OCI-LY1 (cell line): ENCODE results near the gene FGD1.

Source experiments
- EZH2 ChIP-seq: fragments of 200-600 bp; sonication (generic), shearing (Covaris generic); IDR thresholded peaks from 2 replicates; pipeline ENCODE4 v1.8.0; 2017; ENCODE audit warnings: borderline replicate concordance, mixed run types, mild to moderate bottlenecking, antibody characterized with exemption, low read length, moderate library complexity, mixed read lengths
- TF ChIP-seq, protein P1 (sequence below): fragments of 200-600 bp; sonication (generic), shearing (Covaris generic); IDR thresholded peaks from 2 replicates; pipeline ENCODE4 v1.5.1; 2017; ENCODE audit warnings: mild to moderate bottlenecking, antibody characterized with exemption, low read length, moderate library complexity, mixed read lengths

DNA sequence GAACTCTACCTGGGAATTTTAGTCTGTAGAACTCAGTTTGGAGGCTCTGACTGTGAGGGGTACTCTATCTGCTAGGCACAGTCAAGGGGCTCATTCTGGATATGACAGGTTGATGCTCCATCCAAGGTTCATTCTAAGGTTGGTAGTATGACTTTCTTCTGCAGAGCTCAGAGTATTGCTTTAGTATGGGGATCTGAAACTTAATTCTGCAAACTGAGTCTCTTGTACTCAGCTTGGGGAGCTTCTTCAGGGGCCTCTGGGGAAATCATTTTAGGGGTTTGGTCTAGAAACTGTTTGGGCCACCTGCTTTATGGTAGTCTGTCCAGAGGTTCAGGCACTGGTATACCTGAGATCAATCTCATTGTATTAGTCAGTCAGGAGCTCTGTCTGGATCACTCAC lies 65.5 kb downstream of the FGD1 start:
- no peak for TF ChIP-seq EZH2
- TF ChIP-seq, protein P1, sequence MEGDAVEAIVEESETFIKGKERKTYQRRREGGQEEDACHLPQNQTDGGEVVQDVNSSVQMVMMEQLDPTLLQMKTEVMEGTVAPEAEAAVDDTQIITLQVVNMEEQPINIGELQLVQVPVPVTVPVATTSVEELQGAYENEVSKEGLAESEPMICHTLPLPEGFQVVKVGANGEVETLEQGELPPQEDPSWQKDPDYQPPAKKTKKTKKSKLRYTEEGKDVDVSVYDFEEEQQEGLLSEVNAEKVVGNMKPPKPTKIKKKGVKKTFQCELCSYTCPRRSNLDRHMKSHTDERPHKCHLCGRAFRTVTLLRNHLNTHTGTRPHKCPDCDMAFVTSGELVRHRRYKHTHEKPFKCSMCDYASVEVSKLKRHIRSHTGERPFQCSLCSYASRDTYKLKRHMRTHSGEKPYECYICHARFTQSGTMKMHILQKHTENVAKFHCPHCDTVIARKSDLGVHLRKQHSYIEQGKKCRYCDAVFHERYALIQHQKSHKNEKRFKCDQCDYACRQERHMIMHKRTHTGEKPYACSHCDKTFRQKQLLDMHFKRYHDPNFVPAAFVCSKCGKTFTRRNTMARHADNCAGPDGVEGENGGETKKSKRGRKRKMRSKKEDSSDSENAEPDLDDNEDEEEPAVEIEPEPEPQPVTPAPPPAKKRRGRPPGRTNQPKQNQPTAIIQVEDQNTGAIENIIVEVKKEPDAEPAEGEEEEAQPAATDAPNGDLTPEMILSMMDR, result no peak
